ENCODE data around the gene PDSS2.

The PDSS2 gene

GRCh38 chr6:107360476-107360875 is 98.9 kb downstream of the PDSS2 start:
- TF ChIP-seq CTCF (IDR thresholded peaks at IDR 0.05; ENCODE audit: low read depth, low read length), result no peak
- H3K4me3 ChIP-seq (ENCODE audit: low read depth, low read length), result no peak overlapping the region
- in situ Hi-C loops (cut with HindIII; ENCODE audit: low sequenced_read_pairs), result no loop called here
- DNase-seq (ENCODE audit: low read depth, low spot score), result no peak

- no peak for TF ChIP-seq CTCF (IDR thresholded peaks at IDR 0.05; ENCODE audit: low read depth, low read length)
- DNase-seq (ENCODE audit: low read depth, low spot score), result no peak
- no peak overlapping the region for H3K4me3 ChIP-seq (ENCODE audit: low read depth, low read length)
- in situ Hi-C loops (cut with HindIII; ENCODE audit: low sequenced_read_pairs), result no loop called here
These were observed 101.5 kb downstream of the PDSS2 start for GRCh38 chr6:107357842-107358241.

GRCh38 chr6:107357031-107357430 is 102.3 kb downstream of the PDSS2 start:
- no peak for DNase-seq (ENCODE audit: low read depth, low spot score)
- no peak overlapping the region for H3K4me3 ChIP-seq (ENCODE audit: low read depth, low read length)
- TF ChIP-seq CTCF (IDR thresholded peaks at IDR 0.05; ENCODE audit: low read depth, low read length), result no peak
- in situ Hi-C loops (cut with HindIII; ENCODE audit: low sequenced_read_pairs), result no loop called here

GRCh38 chr6:107355659-107356058 is 103.7 kb downstream of the PDSS2 start:
- no peak overlapping the region for H3K4me3 ChIP-seq (ENCODE audit: low read depth, low read length)
- TF ChIP-seq CTCF (IDR thresholded peaks at IDR 0.05; ENCODE audit: low read depth, low read length), result no peak
- in situ Hi-C loops (cut with HindIII; ENCODE audit: low sequenced_read_pairs), result no loop called here
- no peak for DNase-seq (ENCODE audit: low read depth, low spot score)

- no peak overlapping the region for H3K4me3 ChIP-seq (ENCODE audit: low read depth, low read length)
- in situ Hi-C loops (cut with HindIII; ENCODE audit: low sequenced_read_pairs), result no loop called here
- TF ChIP-seq CTCF (IDR thresholded peaks at IDR 0.05; ENCODE audit: low read depth, low read length), result no peak
- DNase-seq (ENCODE audit: low read depth, low spot score), result no peak
These were observed 104.9 kb downstream of the PDSS2 start for GRCh38 chr6:107354451-107354850.

- TF ChIP-seq CTCF (IDR thresholded peaks at IDR 0.05; ENCODE audit: low read depth, low read length), result no peak
- DNase-seq (ENCODE audit: low read depth, low spot score), result no peak
- no peak overlapping the region for H3K4me3 ChIP-seq (ENCODE audit: low read depth, low read length)
- in situ Hi-C loops (cut with HindIII; ENCODE audit: low sequenced_read_pairs), result no loop called here
These were observed 105.5 kb downstream of the PDSS2 start for GRCh38 chr6:107353773-107354382.

- no peak overlapping the region for H3K4me3 ChIP-seq (ENCODE audit: low read depth, low read length)
- DNase-seq (ENCODE audit: low read depth, low spot score), result peak; percentile 6
- no peak for TF ChIP-seq CTCF (IDR thresholded peaks at IDR 0.05; ENCODE audit: low read depth, low read length)
- in situ Hi-C loops (cut with HindIII; ENCODE audit: low sequenced_read_pairs), result no loop called here
These were observed 111.1 kb downstream of the PDSS2 start for GRCh38 chr6:107348224-107348623.

Measured in astrocyte of the spinal cord (primary cell).